Right lobe of liver (tissue), 4 donors: ENCODE measurements around the gene LY6G6F.

Experiments used
- POLR2A ChIP-seq: fragments of 450-650 bp; IDR thresholded peaks from one replicate; pipeline ENCODE4 v1.6.1; 2017; ENCODE audit warnings: antibody characterized with exemption, mild to moderate bottlenecking
- TF ChIP-seq, protein P1 (sequence below), 4 donors: fragments of 200-600 bp in 3 of 4; fragments of 450-650 bp in 1 of 4; IDR thresholded peaks; one replicate each; pipeline versions ENCODE4 v1.5.1 to v1.8.0; 2016 to 2022; ENCODE audit warnings: antibody characterized with exemption in 4 of 4, mild to moderate bottlenecking in 2 of 4
- donor health status: DM: no; HTN: no; CAD: no.
- donor health status: DM: no; HTN: no; CAD: no.
- donor health status: DM: no; HTN: yes; CAD: no.

DNA sequence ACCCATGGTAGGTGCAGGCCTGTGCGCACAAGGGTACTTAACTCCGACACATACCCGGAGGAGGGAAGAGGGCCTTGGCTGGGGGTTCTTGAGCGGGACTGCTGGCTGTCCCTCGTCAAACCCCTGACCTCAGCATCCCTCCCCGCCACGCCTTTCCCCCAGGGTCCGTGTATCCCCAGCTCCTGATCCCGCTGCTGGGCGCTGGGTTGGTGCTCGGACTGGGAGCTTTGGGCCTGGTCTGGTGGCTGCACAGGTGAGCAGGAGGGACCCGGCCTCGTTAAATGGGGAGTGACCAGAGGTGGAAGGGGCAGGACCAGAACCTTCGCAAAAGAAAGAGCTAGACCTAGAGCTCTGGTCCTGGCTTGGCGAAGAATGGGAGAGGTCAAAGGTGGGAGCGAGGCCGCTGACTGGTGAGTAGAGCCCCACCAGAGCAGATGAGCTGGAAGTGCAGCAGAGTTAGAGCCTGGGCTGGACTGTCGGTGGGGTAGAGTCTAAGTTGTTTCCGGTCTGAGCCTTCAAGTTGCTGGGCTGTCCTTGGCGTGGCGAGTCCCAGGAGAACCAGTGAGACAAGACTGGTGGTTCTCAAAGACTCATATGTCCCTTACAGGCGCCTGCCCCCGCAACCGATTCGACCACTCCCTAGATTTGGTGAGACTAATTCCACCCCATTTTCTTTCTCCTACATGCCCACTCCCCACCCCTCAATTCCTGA lies 17.5 kb downstream of the LY6G6F start:
- TF ChIP-seq, protein P1, sequence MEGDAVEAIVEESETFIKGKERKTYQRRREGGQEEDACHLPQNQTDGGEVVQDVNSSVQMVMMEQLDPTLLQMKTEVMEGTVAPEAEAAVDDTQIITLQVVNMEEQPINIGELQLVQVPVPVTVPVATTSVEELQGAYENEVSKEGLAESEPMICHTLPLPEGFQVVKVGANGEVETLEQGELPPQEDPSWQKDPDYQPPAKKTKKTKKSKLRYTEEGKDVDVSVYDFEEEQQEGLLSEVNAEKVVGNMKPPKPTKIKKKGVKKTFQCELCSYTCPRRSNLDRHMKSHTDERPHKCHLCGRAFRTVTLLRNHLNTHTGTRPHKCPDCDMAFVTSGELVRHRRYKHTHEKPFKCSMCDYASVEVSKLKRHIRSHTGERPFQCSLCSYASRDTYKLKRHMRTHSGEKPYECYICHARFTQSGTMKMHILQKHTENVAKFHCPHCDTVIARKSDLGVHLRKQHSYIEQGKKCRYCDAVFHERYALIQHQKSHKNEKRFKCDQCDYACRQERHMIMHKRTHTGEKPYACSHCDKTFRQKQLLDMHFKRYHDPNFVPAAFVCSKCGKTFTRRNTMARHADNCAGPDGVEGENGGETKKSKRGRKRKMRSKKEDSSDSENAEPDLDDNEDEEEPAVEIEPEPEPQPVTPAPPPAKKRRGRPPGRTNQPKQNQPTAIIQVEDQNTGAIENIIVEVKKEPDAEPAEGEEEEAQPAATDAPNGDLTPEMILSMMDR (IDR thresholded peaks at IDR 0.05) = no peak
- no peak for TF ChIP-seq POLR2A
